Adipocyte (in vitro differentiated cells): ENCODE measurements around the gene WAC.
"Not testable (repeated sequence)": the region's sequence is repeated elsewhere in the genome, so short reads cannot be mapped to it uniquely, and the experiment has no call there.

ENCODE experiments used
- DNase-seq: peaks from one replicate; pipeline ENCODE4 v3.0.0-alpha.2; 2015; ENCODE audit warnings: low read depth
- H3K27me3 ChIP-seq: replicated peaks from 2 replicates; pipeline ENCODE4 v1.7.0; 2013; ENCODE audit warnings: mild to moderate bottlenecking, low read length, moderate library complexity; ENCODE audit not compliant: control insufficient read depth, insufficient read depth
- H3K36me3 ChIP-seq: 2 replicates; pipeline ENCODE4 v1.7.0; 2013; ENCODE audit warnings: low read length, mild to moderate bottlenecking, moderate library complexity; ENCODE audit not compliant: control insufficient read depth, insufficient read depth, severe bottlenecking
- H3K4me1 ChIP-seq: 2 replicates; pipeline ENCODE4 v1.7.0; 2013; ENCODE audit warnings: mild to moderate bottlenecking, low read length, moderate library complexity; ENCODE audit not compliant: control insufficient read depth, insufficient read depth
- H3K4me3 ChIP-seq: 2 replicates; pipeline ENCODE4 v1.7.0; 2013; ENCODE audit warnings: mild to moderate bottlenecking, low read length, moderate library complexity
- H3K9ac ChIP-seq: 2 replicates; pipeline ENCODE4 v1.7.0; 2013; ENCODE audit warnings: mild to moderate bottlenecking, low read length, moderate library complexity
- H3K9me3 ChIP-seq: 2 replicates; pipeline ENCODE4 v1.7.0; 2013; ENCODE audit warnings: mild to moderate bottlenecking, low read length, moderate library complexity; ENCODE audit not compliant: control insufficient read depth

Gene WAC

GRCh38 chr10:28503114-28503513 is 29.8 kb upstream of the WAC start:
- Histone ChIP-seq H3K36me3 (no peaks in the 10 kb centered on the region), H3K4me3 (no peak overlapping the region), H3K4me1 (no peaks in the 10 kb centered on the region), H3K27me3 (no peaks in the 10 kb centered on the region), H3K9ac (peak overlapping the region; percentile 69), H3K9me3 (no peaks in the 10 kb centered on the region)
- no peak for DNase-seq

GRCh38 chr10:28505359-28505959 is 27.5 kb upstream of the WAC start:
- no peak for DNase-seq
- Histone ChIP-seq H3K4me1 (no peaks in the 10 kb centered on the region), H3K27me3 (no peaks in the 10 kb centered on the region), H3K36me3 (no peaks in the 10 kb centered on the region), H3K9me3 (no peaks in the 10 kb centered on the region), H3K4me3 (no peak overlapping the region), H3K9ac (no peak overlapping the region)

GRCh38 chr10:28508304-28508925 is 24.5 kb upstream of the WAC start:
- Histone ChIP-seq H3K9me3 (no peaks in the 10 kb centered on the region), H3K4me1 (no peaks in the 10 kb centered on the region), H3K27me3 (no peaks in the 10 kb centered on the region), H3K9ac (no peak overlapping the region), H3K36me3 (no peaks in the 10 kb centered on the region), H3K4me3 (no peak overlapping the region)
- no peak for DNase-seq

- no peaks in the 10 kb centered on the region for H3K36me3 ChIP-seq
- H3K4me1 ChIP-seq, result no peaks in the 10 kb centered on the region
- DNase-seq, result no peak
- no peaks in the 10 kb centered on the region for H3K9me3 ChIP-seq
- no peak overlapping the region for H3K9ac ChIP-seq
- H3K27me3 ChIP-seq, result no peaks in the 10 kb centered on the region
- H3K4me3 ChIP-seq, result no peak overlapping the region
Observed at GRCh38 chr10:28509286-28509685, 23.6 kb upstream of the WAC start.

- no peak for DNase-seq
- Histone ChIP-seq H3K4me3 (no peak overlapping the region), H3K36me3 (no peaks in the 10 kb centered on the region), H3K9me3 (no peaks in the 10 kb centered on the region), H3K4me1 (no peaks in the 10 kb centered on the region), H3K9ac (no peak overlapping the region), H3K27me3 (no peaks in the 10 kb centered on the region)
Observed at GRCh38 chr10:28514648-28515047, 18.3 kb upstream of the WAC start.

GRCh38 chr10:28520346-28520745 is 12.6 kb upstream of the WAC start:
- H3K9ac ChIP-seq, result no peak overlapping the region
- peaks cover 17% of the 10 kb centered on the region for H3K36me3 ChIP-seq
- no peaks in the 10 kb centered on the region for H3K27me3 ChIP-seq
- no peak overlapping the region for H3K4me3 ChIP-seq
- no peak for DNase-seq
- no peaks in the 10 kb centered on the region for H3K4me1 ChIP-seq
- no peaks in the 10 kb centered on the region for H3K9me3 ChIP-seq

- peaks cover 19% of the 10 kb centered on the region for H3K36me3 ChIP-seq
- H3K4me1 ChIP-seq, result not testable (repeated sequence)
- peak; percentile 79 for DNase-seq
Observed at GRCh38 chr10:28520828-28521227, 12.1 kb upstream of the WAC start.

GRCh38 chr10:28521961-28522360 is 11.0 kb upstream of the WAC start:
- DNase-seq, H3K27me3 ChIP-seq, H3K4me1 ChIP-seq, H3K9ac ChIP-seq, H3K4me3 ChIP-seq, H3K9me3 ChIP-seq: not testable (repeated sequence)
- H3K36me3 ChIP-seq, result peaks cover 22% of the 10 kb centered on the region

More at GRCh38 chr10:28520828-28521227, 12.1 kb upstream of the WAC start:
- not testable (repeated sequence) for H3K9ac ChIP-seq, H3K4me3 ChIP-seq, H3K27me3 ChIP-seq, H3K9me3 ChIP-seq

- DNase-seq, result no peak
- Histone ChIP-seq H3K27me3 (no peaks in the 10 kb centered on the region), H3K4me3 (no peak overlapping the region), H3K9ac (no peak overlapping the region), H3K4me1 (no peaks in the 10 kb centered on the region), H3K9me3 (no peaks in the 10 kb centered on the region), H3K36me3 (peaks cover 22% of the 10 kb centered on the region)
Observed at GRCh38 chr10:28523725-28524252, 9.1 kb upstream of the WAC start.

- no peak for DNase-seq
- no peaks in the 10 kb centered on the region for H3K27me3 ChIP-seq
- H3K4me1 ChIP-seq, result peaks cover 26% of the 10 kb centered on the region
- H3K9ac ChIP-seq, result peak overlapping the region; percentile 100
- no peaks in the 10 kb centered on the region for H3K9me3 ChIP-seq
- peak overlapping the region; percentile 98 for H3K4me3 ChIP-seq
- H3K36me3 ChIP-seq, result peaks cover 9% of the 10 kb centered on the region
Observed at GRCh38 chr10:28530751-28531150, 2.2 kb upstream of the WAC start.

- Histone ChIP-seq H3K27me3 (no peaks in the 10 kb centered on the region), H3K4me3 (peak overlapping the region; percentile 98), H3K4me1 (peaks cover 26% of the 10 kb centered on the region), H3K36me3 (peaks cover 29% of the 10 kb centered on the region), H3K9ac (peak overlapping the region; percentile 100), H3K9me3 (no peaks in the 10 kb centered on the region)
- DNase-seq, result no peak
Observed at GRCh38 chr10:28533186-28533564, 257 bp downstream of the WAC start.
